Fibroblast of lung (primary cell): ENCODE results near the gene MACROD2.

Experiments
- CTCF ChIP-seq, 2 donors: IDR thresholded peaks in 1 of 2; conservative IDR thresholded peaks in 1 of 2; 1 replicate in 1 of 2; 2 replicates in 1 of 2; pipeline ENCODE4 v1.5.1; 2011 to 2012; ENCODE audit warnings: low read length in 2 of 2, control low read depth in 1 of 2, inconsistent platforms in 1 of 2, low read depth in 1 of 2, mild to moderate bottlenecking in 1 of 2
- EZH2 ChIP-seq: IDR thresholded peaks from 2 replicates; pipeline ENCODE4 v1.5.1; 2012; ENCODE audit warnings: low read length, control low read depth, mild to moderate bottlenecking; ENCODE audit errors: missing control alignments

- TF ChIP-seq CTCF (conservative IDR thresholded peaks at IDR 0.05 in 1 of 2, IDR thresholded peaks at IDR 0.05 in 1 of 2; ENCODE audit: low read depth in 1 of 2, low read length in 2 of 2) (no peak), EZH2 (no peak)
Measured at GRCh38 chr20:15862178-15862577, 1866.9 kb downstream of the MACROD2 start.
